GM19043 (cell line): Measurements from ENCODE around the gene RFXANK.

ENCODE experiments used
- ATAC-seq: cut with Tn5 transposase; IDR thresholded peaks from one replicate; pipeline ENCODE4 v1.9.1; 2021; ENCODE audit warnings: low read depth; ENCODE audit not compliant: unreplicated experiment

The RFXANK gene

GRCh38 chr19:19226204-19226603 is 34.1 kb downstream of the RFXANK start:
- no peak for ATAC-seq

GRCh38 chr19:19226663-19227062 is 34.6 kb downstream of the RFXANK start:
- ATAC-seq = no peak

GRCh38 chr19:19227217-19227616 is 35.2 kb downstream of the RFXANK start:
- no peak for ATAC-seq

- ATAC-seq = no peak
Observed at GRCh38 chr19:19229701-19230100, 37.6 kb downstream of the RFXANK start.

GRCh38 chr19:19230999-19231398 is 38.9 kb downstream of the RFXANK start:
- ATAC-seq = no peak

- no peak for ATAC-seq
Observed at GRCh38 chr19:19232261-19232721, 40.2 kb downstream of the RFXANK start.

- no peak for ATAC-seq
Observed at GRCh38 chr19:19234220-19234816, 42.3 kb downstream of the RFXANK start.

- no peak for ATAC-seq
Observed at GRCh38 chr19:19236173-19236572, 44.1 kb downstream of the RFXANK start.

GRCh38 chr19:19238126-19238894 is 46.3 kb downstream of the RFXANK start:
- no peak for ATAC-seq

GRCh38 chr19:19239675-19240074 is 47.6 kb downstream of the RFXANK start:
- ATAC-seq = no peak

- ATAC-seq = no peak
Observed at GRCh38 chr19:19240476-19240875, 48.4 kb downstream of the RFXANK start.

GRCh38 chr19:19250196-19250801 is 58.2 kb downstream of the RFXANK start:
- no peak for ATAC-seq
